HepG2 (cell line): ENCODE data around the gene TMEM129. TPM values are rescaled to one million over a fixed set of nuclear protein-coding genes. Genes with fewer than 3 reads are reported as not detected.
A peak's percentile ranks its signal among the peaks of the same experiment; 100 is the strongest.

Experiments
- DR1 ChIP-seq: sonication (generic); formaldehyde crosslinking; IDR thresholded peaks from 2 replicates; pipeline ENCODE4 v1.8.0; 2021; ENCODE audit warnings: mild to moderate bottlenecking, missing genetic modification reagents, inconsistent platforms
- KLF13 ChIP-seq: sonication (generic); formaldehyde crosslinking; IDR thresholded peaks from 2 replicates; pipeline ENCODE4 v1.4.0; 2020; ENCODE audit warnings: mild to moderate bottlenecking, missing genetic modification reagents
- KLF15 ChIP-seq: sonication (generic); formaldehyde crosslinking; IDR thresholded peaks from 2 replicates; pipeline ENCODE4 v1.8.1; 2023; ENCODE audit warnings: borderline replicate concordance, mild to moderate bottlenecking, inconsistent platforms, missing genetic modification reagents, mixed read lengths
- KMT2A ChIP-seq: sonication (generic); formaldehyde crosslinking; IDR thresholded peaks from 2 replicates; pipeline ENCODE4 v1.4.0; 2020; ENCODE audit warnings: missing genetic modification reagents
- POLR2A ChIP-seq, 2 experiments: IDR thresholded peaks; 2 replicates each; pipeline ENCODE4 v1.6.1; 2011; ENCODE audit warnings: low read depth in 2 of 2, low read length in 2 of 2, mild to moderate bottlenecking in 1 of 2, moderate library complexity in 1 of 2; ENCODE audit not compliant: insufficient read depth in 1 of 2
- XBP1 ChIP-seq: sonication (generic); formaldehyde crosslinking; IDR thresholded peaks from 2 replicates; pipeline ENCODE4 v1.5.0; 2020; ENCODE audit warnings: missing genetic modification reagents
- ZNF20 ChIP-seq: sonication (generic); formaldehyde crosslinking; IDR thresholded peaks from 2 replicates; pipeline ENCODE4 v1.4.0; 2020; ENCODE audit warnings: mild to moderate bottlenecking, moderate library complexity, missing genetic modification reagents
- ZNF225 ChIP-seq: sonication (generic); formaldehyde crosslinking; IDR thresholded peaks from 2 replicates; pipeline ENCODE4 v1.4.0; 2020; ENCODE audit warnings: mild to moderate bottlenecking, missing genetic modification reagents
- ZNF282 ChIP-seq: fragments of 450-650 bp; IDR thresholded peaks from 2 replicates; pipeline ENCODE4 v1.6.1; 2018; ENCODE audit not compliant: partially characterized antibody
- ZNF558 ChIP-seq: sonication (generic); formaldehyde crosslinking; IDR thresholded peaks from 2 replicates; pipeline ENCODE4 v1.9.0; 2022; ENCODE audit warnings: mild to moderate bottlenecking, missing genetic modification reagents, borderline replicate concordance
- ZNF75D ChIP-seq: sonication (generic); formaldehyde crosslinking; IDR thresholded peaks from 2 replicates; pipeline ENCODE4 v1.8.1; 2023; ENCODE audit warnings: missing genetic modification reagents, mild to moderate bottlenecking, borderline replicate concordance
- ZSCAN9 ChIP-seq: IDR thresholded peaks from 2 replicates; pipeline ENCODE4 v1.6.1; 2016; ENCODE audit warnings: borderline replicate concordance
- polyA plus RNA-seq, 8 experiments: library from polyadenylated mRNA; depleted of rRNA in 3 of 8; stranded (reverse) in 7 of 8; unstranded in 1 of 8; fragments of >200 nt; fragmentation: Illumina TruSeq in 4 of 8; extraction: Trizol in 4 of 8; gene quantifications; 2 replicates each; pipeline versions ENCODE4 v1.2.1 to v1.2.3, GENCODE V29; 2011 to 2016; ENCODE audit warnings: low read depth in 4 of 8, missing spikeins in 1 of 8, mixed read lengths in 1 of 8; ENCODE audit not compliant: insufficient read depth in 1 of 8
- total RNA-seq, 5 experiments: library from RNA; depleted of rRNA; stranded (reverse); fragments of >200 nt; fragmentation: Illumina TruSeq; extraction: Trizol; gene quantifications; 2 replicates each; pipeline ENCODE4 v1.2.3, GENCODE V29; 2016; ENCODE audit warnings: low read depth in 1 of 5
- TF ChIP-seq, protein P1 (sequence below): sonication (generic); formaldehyde crosslinking; IDR thresholded peaks from 2 replicates; pipeline ENCODE4 v1.4.0; 2020; ENCODE audit warnings: missing genetic modification reagents
- TF ChIP-seq, protein P2 (sequence below): IDR thresholded peaks from 2 replicates; pipeline ENCODE4 v1.6.1; 2016; ENCODE audit warnings: mild to moderate bottlenecking
- TF ChIP-seq, protein P3 (sequence below): sonication (generic); formaldehyde crosslinking; IDR thresholded peaks from 2 replicates; pipeline ENCODE4 v1.4.0; 2020; ENCODE audit warnings: missing genetic modification reagents, borderline replicate concordance
- TF ChIP-seq, protein P4 (sequence below): sonication (generic); formaldehyde crosslinking; IDR thresholded peaks from 2 replicates; pipeline ENCODE4 v1.5.1; 2020; ENCODE audit warnings: mild to moderate bottlenecking, missing genetic modification reagents, borderline replicate concordance
- TF ChIP-seq, protein P5 (sequence below): IDR thresholded peaks from 2 replicates; pipeline ENCODE4 v1.6.1; 2016; ENCODE audit warnings: mild to moderate bottlenecking, missing biosample characterization, missing genetic modification reagents

Gene TMEM129
- total and polyA plus RNA-seq, 2 of the 13 experiments (the other 11 are each of a cell fraction or from before 2014, with no cell fraction given): 19.0 to 25.8 TPM

DNA sequence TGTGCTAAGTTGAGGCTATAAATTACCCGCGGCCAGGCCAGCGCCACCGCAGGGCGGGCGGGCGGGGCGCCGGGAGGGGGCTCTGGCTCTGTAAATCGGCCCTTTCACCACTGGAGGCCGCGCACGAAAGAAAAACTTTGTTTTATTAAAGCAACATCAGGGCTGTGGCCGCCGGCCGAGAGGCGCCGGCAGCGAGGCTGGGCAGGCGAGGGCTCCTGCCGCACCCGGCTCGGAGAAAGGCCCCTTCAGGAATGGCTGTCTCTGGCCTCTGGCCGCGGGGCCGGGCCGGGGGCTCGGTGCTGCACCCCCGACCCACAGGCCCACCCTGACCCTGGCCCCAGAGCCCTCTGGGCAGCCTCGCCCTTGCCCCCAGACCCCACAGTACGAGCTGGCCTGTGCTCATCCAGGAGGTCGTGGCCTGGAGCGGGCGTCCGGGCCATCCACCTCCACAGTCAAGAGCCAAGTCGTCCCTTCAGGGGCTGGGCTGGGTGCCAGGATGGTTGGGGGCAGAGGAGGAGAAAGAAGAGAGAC lies 42.5 kb upstream of the TMEM129 start (continued):
- TF ChIP-seq, protein P1, sequence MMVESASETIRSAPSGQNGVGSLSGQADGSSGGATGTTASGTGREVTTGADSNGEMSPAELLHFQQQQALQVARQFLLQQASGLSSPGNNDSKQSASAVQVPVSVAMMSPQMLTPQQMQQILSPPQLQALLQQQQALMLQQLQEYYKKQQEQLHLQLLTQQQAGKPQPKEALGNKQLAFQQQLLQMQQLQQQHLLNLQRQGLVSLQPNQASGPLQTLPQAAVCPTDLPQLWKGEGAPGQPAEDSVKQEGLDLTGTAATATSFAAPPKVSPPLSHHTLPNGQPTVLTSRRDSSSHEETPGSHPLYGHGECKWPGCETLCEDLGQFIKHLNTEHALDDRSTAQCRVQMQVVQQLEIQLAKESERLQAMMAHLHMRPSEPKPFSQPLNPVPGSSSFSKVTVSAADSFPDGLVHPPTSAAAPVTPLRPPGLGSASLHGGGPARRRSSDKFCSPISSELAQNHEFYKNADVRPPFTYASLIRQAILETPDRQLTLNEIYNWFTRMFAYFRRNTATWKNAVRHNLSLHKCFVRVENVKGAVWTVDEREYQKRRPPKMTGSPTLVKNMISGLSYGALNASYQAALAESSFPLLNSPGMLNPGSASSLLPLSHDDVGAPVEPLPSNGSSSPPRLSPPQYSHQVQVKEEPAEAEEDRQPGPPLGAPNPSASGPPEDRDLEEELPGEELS (CRISPR knock-in tag): no peak
- TF ChIP-seq POLR2A (IDR thresholded peaks at IDR 0.05; ENCODE audit: insufficient read depth in 1 of 2, low read depth in 2 of 2, low read length in 2 of 2): no peak
- no peak for TF ChIP-seq KLF15 (CRISPR knock-in tag)
- no peak for TF ChIP-seq ZSCAN9 (CRISPR knock-in tag)
- TF ChIP-seq ZNF20 (CRISPR knock-in tag): 0 out of 2 replicates have a peak, but pooled peaks have one; percentile 25
- 0 out of 2 replicates have a peak, but pooled peaks have one; percentile 27 for TF ChIP-seq ZNF558 (CRISPR knock-in tag)
- TF ChIP-seq DR1 (CRISPR knock-in tag): 0 out of 2 replicates have a peak, but pooled peaks have one; percentile 49
- 0 out of 2 replicates have a peak, but pooled peaks have one; percentile 32 for TF ChIP-seq KLF13 (CRISPR knock-in tag)
- no peak for TF ChIP-seq XBP1 (CRISPR knock-in tag)
- TF ChIP-seq, protein P2, sequence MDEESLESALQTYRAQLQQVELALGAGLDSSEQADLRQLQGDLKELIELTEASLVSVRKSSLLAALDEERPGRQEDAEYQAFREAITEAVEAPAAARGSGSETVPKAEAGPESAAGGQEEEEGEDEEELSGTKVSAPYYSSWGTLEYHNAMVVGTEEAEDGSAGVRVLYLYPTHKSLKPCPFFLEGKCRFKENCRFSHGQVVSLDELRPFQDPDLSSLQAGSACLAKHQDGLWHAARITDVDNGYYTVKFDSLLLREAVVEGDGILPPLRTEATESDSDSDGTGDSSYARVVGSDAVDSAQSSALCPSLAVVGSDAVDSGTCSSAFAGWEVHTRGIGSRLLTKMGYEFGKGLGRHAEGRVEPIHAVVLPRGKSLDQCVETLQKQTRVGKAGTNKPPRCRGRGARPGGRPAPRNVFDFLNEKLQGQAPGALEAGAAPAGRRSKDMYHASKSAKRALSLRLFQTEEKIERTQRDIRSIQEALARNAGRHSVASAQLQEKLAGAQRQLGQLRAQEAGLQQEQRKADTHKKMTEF (CRISPR knock-in tag): peak; percentile 38; the same call in 1 of the 2 replicates
- TF ChIP-seq ZNF282: no peak
- TF ChIP-seq KMT2A (CRISPR knock-in tag): peak; percentile 26; the same call in 1 of the 2 replicates
- TF ChIP-seq, protein P3, sequence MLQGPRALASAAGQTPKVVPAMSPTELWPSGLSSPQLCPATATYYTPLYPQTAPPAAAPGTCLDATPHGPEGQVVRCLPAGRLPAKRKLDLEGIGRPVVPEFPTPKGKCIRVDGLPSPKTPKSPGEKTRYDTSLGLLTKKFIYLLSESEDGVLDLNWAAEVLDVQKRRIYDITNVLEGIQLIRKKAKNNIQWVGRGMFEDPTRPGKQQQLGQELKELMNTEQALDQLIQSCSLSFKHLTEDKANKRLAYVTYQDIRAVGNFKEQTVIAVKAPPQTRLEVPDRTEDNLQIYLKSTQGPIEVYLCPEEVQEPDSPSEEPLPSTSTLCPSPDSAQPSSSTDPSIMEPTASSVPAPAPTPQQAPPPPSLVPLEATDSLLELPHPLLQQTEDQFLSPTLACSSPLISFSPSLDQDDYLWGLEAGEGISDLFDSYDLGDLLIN (CRISPR knock-in tag): no peak
- TF ChIP-seq, protein P4, sequence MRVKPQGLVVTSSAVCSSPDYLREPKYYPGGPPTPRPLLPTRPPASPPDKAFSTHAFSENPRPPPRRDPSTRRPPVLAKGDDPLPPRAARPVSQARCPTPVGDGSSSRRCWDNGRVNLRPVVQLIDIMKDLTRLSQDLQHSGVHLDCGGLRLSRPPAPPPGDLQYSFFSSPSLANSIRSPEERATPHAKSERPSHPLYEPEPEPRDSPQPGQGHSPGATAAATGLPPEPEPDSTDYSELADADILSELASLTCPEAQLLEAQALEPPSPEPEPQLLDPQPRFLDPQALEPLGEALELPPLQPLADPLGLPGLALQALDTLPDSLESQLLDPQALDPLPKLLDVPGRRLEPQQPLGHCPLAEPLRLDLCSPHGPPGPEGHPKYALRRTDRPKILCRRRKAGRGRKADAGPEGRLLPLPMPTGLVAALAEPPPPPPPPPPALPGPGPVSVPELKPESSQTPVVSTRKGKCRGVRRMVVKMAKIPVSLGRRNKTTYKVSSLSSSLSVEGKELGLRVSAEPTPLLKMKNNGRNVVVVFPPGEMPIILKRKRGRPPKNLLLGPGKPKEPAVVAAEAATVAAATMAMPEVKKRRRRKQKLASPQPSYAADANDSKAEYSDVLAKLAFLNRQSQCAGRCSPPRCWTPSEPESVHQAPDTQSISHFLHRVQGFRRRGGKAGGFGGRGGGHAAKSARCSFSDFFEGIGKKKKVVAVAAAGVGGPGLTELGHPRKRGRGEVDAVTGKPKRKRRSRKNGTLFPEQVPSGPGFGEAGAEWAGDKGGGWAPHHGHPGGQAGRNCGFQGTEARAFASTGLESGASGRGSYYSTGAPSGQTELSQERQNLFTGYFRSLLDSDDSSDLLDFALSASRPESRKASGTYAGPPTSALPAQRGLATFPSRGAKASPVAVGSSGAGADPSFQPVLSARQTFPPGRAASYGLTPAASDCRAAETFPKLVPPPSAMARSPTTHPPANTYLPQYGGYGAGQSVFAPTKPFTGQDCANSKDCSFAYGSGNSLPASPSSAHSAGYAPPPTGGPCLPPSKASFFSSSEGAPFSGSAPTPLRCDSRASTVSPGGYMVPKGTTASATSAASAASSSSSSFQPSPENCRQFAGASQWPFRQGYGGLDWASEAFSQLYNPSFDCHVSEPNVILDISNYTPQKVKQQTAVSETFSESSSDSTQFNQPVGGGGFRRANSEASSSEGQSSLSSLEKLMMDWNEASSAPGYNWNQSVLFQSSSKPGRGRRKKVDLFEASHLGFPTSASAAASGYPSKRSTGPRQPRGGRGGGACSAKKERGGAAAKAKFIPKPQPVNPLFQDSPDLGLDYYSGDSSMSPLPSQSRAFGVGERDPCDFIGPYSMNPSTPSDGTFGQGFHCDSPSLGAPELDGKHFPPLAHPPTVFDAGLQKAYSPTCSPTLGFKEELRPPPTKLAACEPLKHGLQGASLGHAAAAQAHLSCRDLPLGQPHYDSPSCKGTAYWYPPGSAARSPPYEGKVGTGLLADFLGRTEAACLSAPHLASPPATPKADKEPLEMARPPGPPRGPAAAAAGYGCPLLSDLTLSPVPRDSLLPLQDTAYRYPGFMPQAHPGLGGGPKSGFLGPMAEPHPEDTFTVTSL (CRISPR knock-in tag): no peak
- TF ChIP-seq, protein P5, sequence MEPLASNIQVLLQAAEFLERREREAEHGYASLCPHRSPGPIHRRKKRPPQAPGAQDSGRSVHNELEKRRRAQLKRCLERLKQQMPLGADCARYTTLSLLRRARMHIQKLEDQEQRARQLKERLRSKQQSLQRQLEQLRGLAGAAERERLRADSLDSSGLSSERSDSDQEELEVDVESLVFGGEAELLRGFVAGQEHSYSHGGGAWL (CRISPR knock-in tag): peak; percentile 32
- 0 out of 2 replicates have a peak, but pooled peaks have one; percentile 29 for TF ChIP-seq ZNF225 (CRISPR knock-in tag)
- TF ChIP-seq ZNF75D: no peak
